SK-N-SH (cell line): ENCODE measurements around the gene TNFRSF11A. TPM values are rescaled to one million over a fixed set of nuclear protein-coding genes. Genes with fewer than 3 reads are reported as not detected.

Source experiments
- CTCF ChIA-PET: fragments of 300-600, 350-600 bp; formaldehyde crosslinking; extraction: SDS; loops from one replicate; lab custom pipeline; 2021; lab: Yijun Ruan, JAX
- POLR2A ChIA-PET: fragments of 350-600 bp; sonication (Branson Sonifier 250); formaldehyde crosslinking; extraction: SDS; loops from one replicate; lab custom pipeline; 2020; ENCODE audit warnings: antibody characterized with exemption, inconsistent platforms; lab: Yijun Ruan, JAX
- DNase-seq: peaks from one replicate; pipeline ENCODE4 v3.0.0; 2012
- H2AFZ ChIP-seq: fragments of 200-600 bp; sonication (generic); 2 replicates; pipeline ENCODE4 v1.8.1; 2016; ENCODE audit warnings: antibody characterized with exemption, mild to moderate bottlenecking, low read depth
- H3F3A ChIP-seq: fragments of 200-600 bp; sonication (generic); replicated peaks from 2 replicates; pipeline ENCODE3; 2016; ENCODE audit warnings: antibody characterized with exemption, mild to moderate bottlenecking; ENCODE audit not compliant: insufficient read depth
- H3K27ac ChIP-seq, 2 experiments: fragments of 200-500 bp in 1 of 2; fragments of 200-600 bp in 1 of 2; sonication (Bioruptor generic) in 1 of 2; sonication (generic), shearing (Covaris generic) in 1 of 2; 2 replicates each; pipeline versions ENCODE4 v1.5.1 to v1.6.1; 2014 to 2016; ENCODE audit warnings: low read depth in 2 of 2, inconsistent platforms in 1 of 2, low read length in 1 of 2, mild to moderate bottlenecking in 1 of 2, mixed read lengths in 1 of 2
- H3K27me3 ChIP-seq: fragments of 200-600 bp; sonication (generic), shearing (Covaris generic); 2 replicates; pipeline ENCODE4 v1.6.1; 2016; ENCODE audit warnings: mixed run types; ENCODE audit not compliant: insufficient read depth
- H3K36me3 ChIP-seq, 2 experiments: fragments of 200-500 bp in 1 of 2; fragments of 200-600 bp in 1 of 2; sonication (Bioruptor generic) in 1 of 2; sonication (generic) in 1 of 2; replicated peaks in 1 of 2; 2 replicates each; pipeline versions ENCODE3 to v1.5.1; 2014 to 2016; ENCODE audit warnings: low read length in 1 of 2, mild to moderate bottlenecking in 1 of 2; ENCODE audit not compliant: insufficient read depth in 2 of 2, control insufficient read depth in 1 of 2
- H3K4me1 ChIP-seq, 2 experiments: fragments of 200-500 bp in 1 of 2; fragments of 200-600 bp in 1 of 2; sonication (Bioruptor generic) in 1 of 2; sonication (generic), shearing (Covaris generic) in 1 of 2; 2 replicates each; pipeline versions ENCODE4 v1.5.1 to v1.6.1; 2014 to 2016; ENCODE audit warnings: low read depth in 1 of 2, low read length in 1 of 2, mixed run types in 1 of 2; ENCODE audit not compliant: insufficient read depth in 2 of 2, control insufficient read depth in 1 of 2
- H3K4me2 ChIP-seq: fragments of 200-600 bp; sonication (generic), shearing (Covaris generic); 2 replicates; pipeline ENCODE4 v1.6.1; 2017; ENCODE audit warnings: mixed run types
- H3K4me3 ChIP-seq, 2 experiments: fragments of 200-500 bp in 1 of 2; fragments of 200-600 bp in 1 of 2; sonication (Bioruptor generic) in 1 of 2; sonication (generic), shearing (Covaris generic) in 1 of 2; 2 replicates each; pipeline versions ENCODE4 v1.5.1 to v1.8.1; 2014 to 2016; ENCODE audit warnings: low read depth in 2 of 2, inconsistent platforms in 1 of 2, low read length in 1 of 2, mild to moderate bottlenecking in 1 of 2, mixed read lengths in 1 of 2, moderate library complexity in 1 of 2
- H3K79me2 ChIP-seq: fragments of 200-600 bp; sonication (generic); 2 replicates; pipeline ENCODE4 v1.8.1; 2017; ENCODE audit warnings: mild to moderate bottlenecking; ENCODE audit not compliant: insufficient read depth
- H3K9ac ChIP-seq: fragments of 200-600 bp; sonication (generic); 2 replicates; pipeline ENCODE4 v1.6.1; 2017; ENCODE audit warnings: mixed run types
- H3K9me2 ChIP-seq: fragments of 200-600 bp; sonication (generic); 2 replicates; pipeline ENCODE4 v1.6.1; 2017; ENCODE audit warnings: mixed run types
- H3K9me3 ChIP-seq: fragments of 200-600 bp; sonication (generic); 2 replicates; pipeline ENCODE4 v1.6.1; 2017; ENCODE audit warnings: mixed run types, mild to moderate bottlenecking, moderate library complexity
- H4K20me1 ChIP-seq: fragments of 200-600 bp; sonication (generic); 2 replicates; pipeline ENCODE4 v1.6.1; 2017; ENCODE audit warnings: mild to moderate bottlenecking, mixed run types; ENCODE audit not compliant: insufficient read depth
- CHD2 ChIP-seq: fragments of 150-350 bp; IDR thresholded peaks from 2 replicates; pipeline ENCODE4 v1.6.1; 2018; ENCODE audit warnings: low read length; ENCODE audit not compliant: partially characterized antibody
- ELF1 ChIP-seq: IDR thresholded peaks from 2 replicates; pipeline ENCODE4 v1.4.0; 2012
- EP300 ChIP-seq, 2 experiments: IDR thresholded peaks; 2 replicates each; pipeline versions ENCODE4 v1.4.0 to v1.6.1; 2012; ENCODE audit warnings: borderline replicate concordance in 1 of 2, low read depth in 1 of 2, low read length in 1 of 2
- EZH2phosphoT487 ChIP-seq: fragments of 200-600 bp; sonication (generic); IDR thresholded peaks from 2 replicates; pipeline ENCODE4 v1.6.1; 2017; ENCODE audit warnings: low read depth, mixed run types, mild to moderate bottlenecking, antibody characterized with exemption, moderate library complexity, borderline replicate concordance
- FOSL2 ChIP-seq: IDR thresholded peaks from 2 replicates; pipeline ENCODE4 v1.4.0; 2012; ENCODE audit warnings: low read depth, mild to moderate bottlenecking, moderate library complexity, borderline replicate concordance
- FOXM1 ChIP-seq: IDR thresholded peaks from 2 replicates; pipeline ENCODE4 v1.4.0; 2012; ENCODE audit warnings: low read depth, mild to moderate bottlenecking
- GABPA ChIP-seq: IDR thresholded peaks from 2 replicates; pipeline ENCODE4 v1.4.0; 2012; ENCODE audit warnings: low read depth, mild to moderate bottlenecking
- GATA2 ChIP-seq: sonication (generic); formaldehyde crosslinking; IDR thresholded peaks from 2 replicates; pipeline ENCODE4 v1.5.0; 2020; ENCODE audit warnings: mild to moderate bottlenecking, missing genetic modification reagents
- JUND ChIP-seq: IDR thresholded peaks from 2 replicates; pipeline ENCODE4 v1.4.0; 2012
- MEF2A ChIP-seq: IDR thresholded peaks from 2 replicates; pipeline ENCODE4 v1.4.0; 2012; ENCODE audit warnings: low read depth, borderline replicate concordance
- MXI1 ChIP-seq: IDR thresholded peaks from 2 replicates; pipeline ENCODE4 v1.6.1; 2012; ENCODE audit warnings: mild to moderate bottlenecking, low read depth, low read length, improper control_type of control experiment
- NFIC ChIP-seq: IDR thresholded peaks from 2 replicates; pipeline ENCODE4 v1.4.0; 2012; ENCODE audit warnings: borderline replicate concordance
- NRF1 ChIP-seq: IDR thresholded peaks from 2 replicates; pipeline ENCODE4 v1.6.1; 2012; ENCODE audit warnings: low read depth, mild to moderate bottlenecking, low read length
- POLR2AphosphoS5 ChIP-seq: IDR thresholded peaks from 2 replicates; pipeline ENCODE4 v1.6.1; 2012; ENCODE audit warnings: low read depth, low read length
- RAD21 ChIP-seq: IDR thresholded peaks from 2 replicates; pipeline ENCODE4 v1.6.1; 2012; ENCODE audit warnings: mild to moderate bottlenecking, low read length
- RFX5 ChIP-seq: IDR thresholded peaks from 2 replicates; pipeline ENCODE4 v1.6.1; 2012; ENCODE audit warnings: mild to moderate bottlenecking, improper control_type of control experiment, low read length
- RXRA ChIP-seq: IDR thresholded peaks from 2 replicates; pipeline ENCODE4 v1.4.0; 2012; ENCODE audit warnings: low read depth, mild to moderate bottlenecking, borderline replicate concordance
- SIN3A ChIP-seq: IDR thresholded peaks from 2 replicates; pipeline ENCODE4 v1.6.1; 2012; ENCODE audit warnings: low read depth, mild to moderate bottlenecking, low read length, moderate library complexity, borderline replicate concordance
- SMC3 ChIP-seq: IDR thresholded peaks from 2 replicates; pipeline ENCODE4 v1.6.1; 2012; ENCODE audit warnings: low read depth, low read length, improper control_type of control experiment
- TCF12 ChIP-seq: IDR thresholded peaks from 2 replicates; pipeline ENCODE4 v1.4.0; 2012
- YY1 ChIP-seq: IDR thresholded peaks from 2 replicates; pipeline ENCODE4 v1.4.0; 2012; ENCODE audit warnings: low read depth, mild to moderate bottlenecking
- WGBS: methylation state at CpG from one replicate; pipeline ENCODE4 v1.1.6; 2017; ENCODE audit warnings: low lambda C conversion rate; 5-methylcytosine and 5-hydroxymethylcytosine counted together
- polyA plus RNA-seq, 3 experiments: library from polyadenylated mRNA; depleted of rRNA; stranded (reverse); fragments of >200 nt; gene quantifications; 2 replicates each; pipeline ENCODE4 v1.2.3, GENCODE V29; 2012
- TF ChIP-seq, protein P1 (sequence below): IDR thresholded peaks from 2 replicates; pipeline ENCODE4 v1.4.0; 2012; ENCODE audit warnings: low read depth, borderline replicate concordance
- TF ChIP-seq, protein P2 (sequence below): IDR thresholded peaks from 2 replicates; pipeline ENCODE4 v1.4.0; 2012; ENCODE audit warnings: low read depth
- TF ChIP-seq, protein P3 (sequence below): fragments of 200-600 bp; sonication (generic); IDR thresholded peaks from 2 replicates; pipeline ENCODE4 v1.6.1; 2017; ENCODE audit warnings: antibody characterized with exemption, mild to moderate bottlenecking, moderate library complexity
- TF ChIP-seq, protein P4 (sequence below): fragments of 150-350 bp; IDR thresholded peaks from 2 replicates; pipeline ENCODE4 v1.6.1; 2016; ENCODE audit warnings: mild to moderate bottlenecking, low read depth, low read length
- TF ChIP-seq, protein P5 (sequence below): fragments of 150-350 bp; IDR thresholded peaks from 2 replicates; pipeline ENCODE4 v1.6.1; 2017; ENCODE audit warnings: antibody characterized with exemption, low read length, low read depth, borderline replicate concordance
- TF ChIP-seq, protein P6 (sequence below): IDR thresholded peaks from 2 replicates; pipeline ENCODE4; 2012

TNFRSF11A gene
- polyA plus RNA-seq, 1 of the 3 experiments (the other 2 are of a cell fraction) = 5.1 TPM

DNA sequence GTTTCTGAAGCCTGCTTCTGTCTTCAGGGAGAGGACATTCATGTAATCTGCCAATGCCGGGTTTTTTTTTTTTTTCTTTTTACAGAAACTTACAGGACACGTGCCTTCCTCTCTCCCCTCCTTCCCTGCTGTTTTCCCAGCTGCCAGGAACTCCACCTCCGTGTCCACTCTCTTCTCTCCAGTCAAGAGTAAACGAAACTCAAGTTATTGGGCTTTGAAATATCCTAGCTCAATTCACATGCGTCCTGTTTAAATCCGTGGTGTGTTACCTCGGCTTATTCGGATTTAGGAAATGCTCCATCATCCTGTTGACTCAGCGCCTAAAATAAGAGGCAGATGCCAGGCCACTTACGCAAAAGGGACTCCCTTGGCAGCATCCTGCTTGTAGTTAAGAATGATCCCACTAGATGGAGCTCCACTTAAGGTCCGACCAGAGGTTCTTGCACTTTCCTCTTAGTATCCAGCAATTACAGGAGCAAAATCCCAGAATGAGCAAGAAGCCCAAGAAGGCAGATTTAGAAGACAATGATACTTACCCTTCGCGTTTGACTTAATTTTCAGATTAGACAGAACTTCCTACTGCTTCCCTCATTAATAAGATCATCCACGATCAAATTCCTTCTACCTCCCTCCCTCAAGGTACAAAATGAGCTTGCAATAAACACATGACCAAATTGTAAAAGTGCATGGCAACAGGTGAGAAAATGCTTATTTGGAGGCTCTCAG lies 100.5 kb downstream of the TNFRSF11A start:
- H3K79me2 ChIP-seq = no peaks in the 10 kb centered on the region
- H3K4me1 ChIP-seq = peaks cover 0 to 4% of the 10 kb centered on the region in 2 experiments; a peak in 2 of 4 replicates
- ChIA-PET POLR2A (no interaction called here), CTCF (interaction anchor here (0.6 to 2.4 kb wide), 46 partner anchors 9 to 1014 kb away, joined by 3 to 37 read pairs (median 3); partner anchors contain the start of gene ZCCHC2)
- peak overlapping the region; percentile 51 to 85; a peak in 3 of 4 replicates for H3K27ac ChIP-seq
- H3K36me3 ChIP-seq = no peaks in the 10 kb centered on the region
- peak overlapping the region; percentile 62; the same call in 1 of the 2 replicates for H3K9ac ChIP-seq
- DNase-seq = peak; percentile 66
- no peaks in the 10 kb centered on the region for H3K27me3 ChIP-seq
- H2AFZ ChIP-seq = peak overlapping the region; percentile 88; the same call in 1 of the 2 replicates
- H4K20me1 ChIP-seq = no peaks in the 10 kb centered on the region
- H3K4me3 ChIP-seq = peak overlapping the region; percentile 44 to 64
- H3K9me2 ChIP-seq = no peaks in the 10 kb centered on the region
- peaks cover 5% of the 10 kb centered on the region for H3F3A ChIP-seq
- H3K9me3 ChIP-seq = no peaks in the 10 kb centered on the region
- peak overlapping the region; percentile 77 for H3K4me2 ChIP-seq
- WGBS = 3% methylated on average over 14 of the region's 14 CpGs
- peak; percentile 65 for TF ChIP-seq JUND
- TF ChIP-seq CHD2 = no peak
- TF ChIP-seq, protein P1, sequence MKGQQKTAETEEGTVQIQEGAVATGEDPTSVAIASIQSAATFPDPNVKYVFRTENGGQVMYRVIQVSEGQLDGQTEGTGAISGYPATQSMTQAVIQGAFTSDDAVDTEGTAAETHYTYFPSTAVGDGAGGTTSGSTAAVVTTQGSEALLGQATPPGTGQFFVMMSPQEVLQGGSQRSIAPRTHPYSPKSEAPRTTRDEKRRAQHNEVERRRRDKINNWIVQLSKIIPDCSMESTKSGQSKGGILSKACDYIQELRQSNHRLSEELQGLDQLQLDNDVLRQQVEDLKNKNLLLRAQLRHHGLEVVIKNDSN = peak; percentile 36; the same call in 1 of the 2 replicates
- TF ChIP-seq FOXM1 = no peak
- TF ChIP-seq TCF12 = peak; percentile 84
- TF ChIP-seq, protein P2, sequence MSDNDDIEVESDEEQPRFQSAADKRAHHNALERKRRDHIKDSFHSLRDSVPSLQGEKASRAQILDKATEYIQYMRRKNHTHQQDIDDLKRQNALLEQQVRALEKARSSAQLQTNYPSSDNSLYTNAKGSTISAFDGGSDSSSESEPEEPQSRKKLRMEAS = peak; percentile 52; the same call in 1 of the 2 replicates
- TF ChIP-seq, protein P3, sequence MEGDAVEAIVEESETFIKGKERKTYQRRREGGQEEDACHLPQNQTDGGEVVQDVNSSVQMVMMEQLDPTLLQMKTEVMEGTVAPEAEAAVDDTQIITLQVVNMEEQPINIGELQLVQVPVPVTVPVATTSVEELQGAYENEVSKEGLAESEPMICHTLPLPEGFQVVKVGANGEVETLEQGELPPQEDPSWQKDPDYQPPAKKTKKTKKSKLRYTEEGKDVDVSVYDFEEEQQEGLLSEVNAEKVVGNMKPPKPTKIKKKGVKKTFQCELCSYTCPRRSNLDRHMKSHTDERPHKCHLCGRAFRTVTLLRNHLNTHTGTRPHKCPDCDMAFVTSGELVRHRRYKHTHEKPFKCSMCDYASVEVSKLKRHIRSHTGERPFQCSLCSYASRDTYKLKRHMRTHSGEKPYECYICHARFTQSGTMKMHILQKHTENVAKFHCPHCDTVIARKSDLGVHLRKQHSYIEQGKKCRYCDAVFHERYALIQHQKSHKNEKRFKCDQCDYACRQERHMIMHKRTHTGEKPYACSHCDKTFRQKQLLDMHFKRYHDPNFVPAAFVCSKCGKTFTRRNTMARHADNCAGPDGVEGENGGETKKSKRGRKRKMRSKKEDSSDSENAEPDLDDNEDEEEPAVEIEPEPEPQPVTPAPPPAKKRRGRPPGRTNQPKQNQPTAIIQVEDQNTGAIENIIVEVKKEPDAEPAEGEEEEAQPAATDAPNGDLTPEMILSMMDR = peak; percentile 85
- peak; percentile 48; the same call in 1 of the 2 replicates for TF ChIP-seq POLR2AphosphoS5
- no peak for TF ChIP-seq GATA2 (CRISPR knock-in tag)
- TF ChIP-seq, protein P4, sequence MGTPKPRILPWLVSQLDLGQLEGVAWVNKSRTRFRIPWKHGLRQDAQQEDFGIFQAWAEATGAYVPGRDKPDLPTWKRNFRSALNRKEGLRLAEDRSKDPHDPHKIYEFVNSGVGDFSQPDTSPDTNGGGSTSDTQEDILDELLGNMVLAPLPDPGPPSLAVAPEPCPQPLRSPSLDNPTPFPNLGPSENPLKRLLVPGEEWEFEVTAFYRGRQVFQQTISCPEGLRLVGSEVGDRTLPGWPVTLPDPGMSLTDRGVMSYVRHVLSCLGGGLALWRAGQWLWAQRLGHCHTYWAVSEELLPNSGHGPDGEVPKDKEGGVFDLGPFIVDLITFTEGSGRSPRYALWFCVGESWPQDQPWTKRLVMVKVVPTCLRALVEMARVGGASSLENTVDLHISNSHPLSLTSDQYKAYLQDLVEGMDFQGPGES = no peak
- no peak for TF ChIP-seq GABPA
- no peak for TF ChIP-seq ELF1
- TF ChIP-seq SIN3A = no peak
- TF ChIP-seq, protein P5, sequence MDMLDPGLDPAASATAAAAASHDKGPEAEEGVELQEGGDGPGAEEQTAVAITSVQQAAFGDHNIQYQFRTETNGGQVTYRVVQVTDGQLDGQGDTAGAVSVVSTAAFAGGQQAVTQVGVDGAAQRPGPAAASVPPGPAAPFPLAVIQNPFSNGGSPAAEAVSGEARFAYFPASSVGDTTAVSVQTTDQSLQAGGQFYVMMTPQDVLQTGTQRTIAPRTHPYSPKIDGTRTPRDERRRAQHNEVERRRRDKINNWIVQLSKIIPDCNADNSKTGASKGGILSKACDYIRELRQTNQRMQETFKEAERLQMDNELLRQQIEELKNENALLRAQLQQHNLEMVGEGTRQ = no peak
- peak in 1 of 2 experiments; percentile 44; a peak in 1 of 4 replicates for TF ChIP-seq EP300 (IDR thresholded peaks at IDR 0.05; ENCODE audit: borderline replicate concordance in 1 of 2, low read depth in 1 of 2, low read length in 1 of 2)
- no peak for TF ChIP-seq YY1
- no peak for TF ChIP-seq EZH2phosphoT487
- TF ChIP-seq RFX5 = no peak
- TF ChIP-seq, protein P6, sequence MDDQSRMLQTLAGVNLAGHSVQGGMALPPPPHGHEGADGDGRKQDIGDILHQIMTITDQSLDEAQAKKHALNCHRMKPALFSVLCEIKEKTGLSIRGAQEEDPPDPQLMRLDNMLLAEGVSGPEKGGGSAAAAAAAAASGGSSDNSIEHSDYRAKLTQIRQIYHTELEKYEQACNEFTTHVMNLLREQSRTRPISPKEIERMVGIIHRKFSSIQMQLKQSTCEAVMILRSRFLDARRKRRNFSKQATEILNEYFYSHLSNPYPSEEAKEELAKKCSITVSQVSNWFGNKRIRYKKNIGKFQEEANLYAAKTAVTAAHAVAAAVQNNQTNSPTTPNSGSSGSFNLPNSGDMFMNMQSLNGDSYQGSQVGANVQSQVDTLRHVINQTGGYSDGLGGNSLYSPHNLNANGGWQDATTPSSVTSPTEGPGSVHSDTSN = peak; percentile 68
- TF ChIP-seq MEF2A = peak; percentile 73; the same call in 1 of the 2 replicates
- peak; percentile 82 for TF ChIP-seq NFIC
- TF ChIP-seq FOSL2 = peak; percentile 76
- TF ChIP-seq SMC3 = peak; percentile 86
- TF ChIP-seq MXI1 = peak; percentile 41; the same call in 1 of the 2 replicates
- TF ChIP-seq RAD21 = peak; percentile 88
- TF ChIP-seq NRF1 = no peak
- no peak for TF ChIP-seq RXRA
